Astrocyte (in vitro differentiated cells and primary cell): ENCODE results near the gene GJB3. TPM values are rescaled to one million over a fixed set of nuclear protein-coding genes. Genes with fewer than 3 reads are reported as not detected.

Source experiments
- DNase-seq: peaks from one replicate; pipeline ENCODE4 v3.0.0-alpha.2; 2010; ENCODE audit warnings: low read depth
- FAIRE-seq: peaks from 2 replicates; lab custom pipeline; 2011; peaks lifted over from hg19 to GRCh38; lab: Jason Lieb, UNC
- H2AFZ ChIP-seq: 2 replicates; pipeline ENCODE4 v1.6.0; 2012; ENCODE audit warnings: low read depth, low read length, inconsistent platforms
- H3K27ac ChIP-seq: 2 replicates; pipeline ENCODE4 v1.5.1; 2011; ENCODE audit warnings: low read depth, low read length, inconsistent platforms
- H3K27me3 ChIP-seq: 2 replicates; pipeline ENCODE4 v1.6.0; 2011; ENCODE audit warnings: low read length, inconsistent platforms; ENCODE audit not compliant: insufficient read depth
- H3K36me3 ChIP-seq: 2 replicates; pipeline ENCODE4 v1.5.1; 2011; ENCODE audit warnings: low read length, inconsistent platforms; ENCODE audit not compliant: insufficient read depth
- H3K4me1 ChIP-seq: 2 replicates; pipeline ENCODE4 v1.5.1; 2011; ENCODE audit warnings: low read length, inconsistent platforms; ENCODE audit not compliant: insufficient read depth
- H3K4me2 ChIP-seq: 2 replicates; pipeline ENCODE4 v1.6.0; 2012; ENCODE audit warnings: low read length, inconsistent platforms
- H3K4me3 ChIP-seq: 2 replicates; pipeline ENCODE4 v1.5.1; 2011; ENCODE audit warnings: low read depth, mild to moderate bottlenecking, low read length, inconsistent platforms; ENCODE audit not compliant: insufficient read depth
- H3K79me2 ChIP-seq: 2 replicates; pipeline ENCODE4 v1.6.0; 2012; ENCODE audit warnings: mild to moderate bottlenecking, low read length, inconsistent platforms; ENCODE audit not compliant: insufficient read depth
- H3K9ac ChIP-seq: 2 replicates; pipeline ENCODE4 v1.6.0; 2012; ENCODE audit warnings: mild to moderate bottlenecking, low read length, inconsistent platforms
- H3K9me3 ChIP-seq: 2 replicates; pipeline ENCODE4 v1.5.1; 2012; ENCODE audit warnings: low read depth, mild to moderate bottlenecking, low read length, inconsistent platforms; ENCODE audit not compliant: insufficient read depth
- H4K20me1 ChIP-seq: 2 replicates; pipeline ENCODE4 v1.6.0; 2012; ENCODE audit warnings: low read length, inconsistent platforms; ENCODE audit not compliant: insufficient read depth
- H3K27ac Mint-ChIP-seq: one replicate; pipeline ENCODE4 v1.8.0; 2021; ENCODE audit warnings: mild to moderate bottlenecking, mixed read lengths; ENCODE audit not compliant: unreplicated experiment
- H3K27me3 Mint-ChIP-seq: one replicate; pipeline ENCODE4 v1.8.0; 2021; ENCODE audit warnings: low read depth, mixed read lengths; ENCODE audit not compliant: unreplicated experiment
- H3K36me3 Mint-ChIP-seq: one replicate; pipeline ENCODE4 v1.8.0; 2021; ENCODE audit warnings: low read depth, mixed read lengths; ENCODE audit not compliant: unreplicated experiment
- H3K4me1 Mint-ChIP-seq: one replicate; pipeline ENCODE4 v1.8.0; 2021; ENCODE audit warnings: low read depth, mixed read lengths; ENCODE audit not compliant: unreplicated experiment
- H3K4me3 Mint-ChIP-seq: one replicate; pipeline ENCODE4 v1.8.0; 2021; ENCODE audit warnings: mild to moderate bottlenecking, moderate library complexity, mixed read lengths; ENCODE audit not compliant: unreplicated experiment
- H3K9me3 Mint-ChIP-seq: one replicate; pipeline ENCODE4 v1.8.0; 2021; ENCODE audit warnings: mild to moderate bottlenecking, mixed read lengths; ENCODE audit not compliant: unreplicated experiment
- CTCF ChIP-seq: IDR thresholded peaks from 2 replicates; pipeline ENCODE4 v1.5.1; 2011; ENCODE audit warnings: low read depth, mild to moderate bottlenecking, inconsistent platforms, low read length, moderate library complexity; ENCODE audit not compliant: insufficient read depth
- EZH2 ChIP-seq: IDR thresholded peaks from 2 replicates; pipeline ENCODE4 v1.6.1; 2012; ENCODE audit warnings: mild to moderate bottlenecking, low read length, inconsistent platforms; ENCODE audit not compliant: insufficient read depth
- total RNA-seq: library from RNA; stranded (reverse); gene quantifications from 2 replicates; pipeline ENCODE4 v1.2.1, GENCODE V29; 2021

GJB3 gene
- total RNA-seq, 1 donor from 2014 or later: 0.32 TPM

DNA sequence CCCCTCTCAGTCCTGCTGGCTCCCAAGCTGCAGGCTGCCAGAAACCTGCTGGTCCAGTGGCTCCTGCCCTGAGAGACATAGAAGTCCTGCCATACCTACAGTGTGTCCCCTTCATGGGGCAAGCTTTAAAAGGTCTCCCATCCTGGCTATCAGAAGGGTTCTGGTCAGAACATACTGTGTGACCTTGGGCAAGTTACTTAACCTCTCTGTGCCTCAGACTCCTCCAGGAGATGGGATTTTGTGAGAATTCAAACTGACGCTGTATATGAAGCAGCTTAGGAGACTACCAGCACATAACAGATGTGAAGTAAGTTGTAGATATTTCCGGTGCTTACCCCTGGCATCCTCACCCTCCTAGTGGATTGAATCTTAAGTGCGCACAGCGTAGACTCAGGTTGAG, 34.9 kb upstream of the GJB3 start:
- H3K4me3 ChIP-seq: no peak overlapping the region
- Mint-ChIP-seq H3K4me1 (peaks cover 2% of the 10 kb centered on the region), H3K27me3 (peaks cover 56% of the 10 kb centered on the region), H3K27ac (no peak overlapping the region), H3K4me3 (no peak overlapping the region), H3K36me3 (no peaks in the 10 kb centered on the region), H3K9me3 (peaks cover 5% of the 10 kb centered on the region)
- H3K27me3 ChIP-seq: peaks cover 2% of the 10 kb centered on the region
- TF ChIP-seq CTCF (no peak), EZH2 (no peak)
- H3K36me3 ChIP-seq: no peaks in the 10 kb centered on the region
- no peaks in the 10 kb centered on the region for H3K79me2 ChIP-seq
- no peak overlapping the region for H3K9ac ChIP-seq
- no peaks in the 10 kb centered on the region for H3K9me3 ChIP-seq
- no peak overlapping the region for H3K4me2 ChIP-seq
- H3K27ac ChIP-seq: no peak overlapping the region
- no peak for FAIRE-seq
- H4K20me1 ChIP-seq: peaks cover 3% of the 10 kb centered on the region
- no peak for DNase-seq
- no peak overlapping the region for H2AFZ ChIP-seq
- H3K4me1 ChIP-seq: no peaks in the 10 kb centered on the region

DNA sequence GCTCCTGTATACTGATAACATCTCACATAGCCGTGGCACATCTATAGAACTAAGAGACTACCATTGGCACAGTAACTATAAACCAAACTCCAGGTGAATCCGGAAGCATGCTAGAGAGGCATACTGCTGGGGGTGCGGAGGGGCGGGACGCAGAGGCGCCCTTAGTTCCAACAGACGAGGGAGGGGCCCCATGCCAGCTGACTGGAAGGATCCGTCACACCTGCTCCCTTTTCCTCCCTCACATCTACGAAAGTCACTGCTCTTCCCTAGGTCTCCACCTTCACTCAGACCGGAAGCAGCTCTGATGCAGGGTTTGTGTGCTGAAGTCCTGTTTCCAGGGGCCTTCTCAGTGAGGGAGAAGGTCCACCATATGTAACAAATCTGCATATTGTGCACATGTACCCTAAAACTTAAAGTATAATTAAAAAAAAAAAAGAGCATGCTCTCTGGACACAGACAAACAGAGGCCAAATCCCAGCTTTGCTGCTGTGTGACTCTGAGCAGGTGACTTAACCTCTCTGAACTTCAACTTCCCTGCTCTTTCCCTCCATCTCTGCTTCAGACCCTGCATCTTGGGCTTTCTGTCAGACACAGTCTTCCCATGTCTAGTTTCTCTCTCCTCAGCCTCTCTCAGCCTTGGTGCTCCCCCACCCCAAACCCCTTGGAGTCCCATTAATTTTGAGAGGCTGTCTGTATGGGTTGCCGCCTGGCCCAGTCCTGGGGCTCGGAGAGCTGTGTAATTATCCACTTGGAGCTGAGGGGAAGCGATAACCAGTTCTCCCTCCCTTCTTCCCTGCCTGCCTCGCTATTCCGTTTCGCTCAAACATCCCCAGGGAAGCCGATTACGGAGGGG, 34.0 kb upstream of the GJB3 start:
- H3K9me3 ChIP-seq: no peaks in the 10 kb centered on the region
- peaks cover 2% of the 10 kb centered on the region for H3K27me3 ChIP-seq
- no peaks in the 10 kb centered on the region for H3K36me3 ChIP-seq
- H3K27ac ChIP-seq: no peak overlapping the region
- DNase-seq (no peak), FAIRE-seq (no peak)
- no peaks in the 10 kb centered on the region for H3K4me1 ChIP-seq
- no peak overlapping the region for H3K4me3 Mint-ChIP-seq
- H2AFZ ChIP-seq: no peak overlapping the region
- H3K79me2 ChIP-seq: no peaks in the 10 kb centered on the region
- no peak overlapping the region for H3K4me2 ChIP-seq
- no peak overlapping the region for H3K27ac Mint-ChIP-seq
- TF ChIP-seq CTCF (no peak), EZH2 (no peak)
- no peaks in the 10 kb centered on the region for H3K36me3 Mint-ChIP-seq
- no peak overlapping the region for H3K9ac ChIP-seq
- peaks cover 2% of the 10 kb centered on the region for H3K4me1 Mint-ChIP-seq
- peaks cover 3% of the 10 kb centered on the region for H4K20me1 ChIP-seq
- H3K9me3 Mint-ChIP-seq: peaks cover 5% of the 10 kb centered on the region
- no peak overlapping the region for H3K4me3 ChIP-seq
- peaks cover 55% of the 10 kb centered on the region for H3K27me3 Mint-ChIP-seq

GRCh38 chr1:34747638-34747941, 33.4 kb upstream of the GJB3 start:
- no peak for FAIRE-seq
- H2AFZ ChIP-seq: no peak overlapping the region
- H4K20me1 ChIP-seq: no peaks in the 10 kb centered on the region
- no peak for TF ChIP-seq EZH2
- TF ChIP-seq CTCF: no peak
- Mint-ChIP-seq H3K36me3 (no peaks in the 10 kb centered on the region), H3K4me1 (peaks cover 2% of the 10 kb centered on the region), H3K4me3 (no peak overlapping the region), H3K27me3 (peaks cover 49% of the 10 kb centered on the region), H3K9me3 (peaks cover 5% of the 10 kb centered on the region), H3K27ac (no peak overlapping the region)
- H3K79me2 ChIP-seq: no peaks in the 10 kb centered on the region
- H3K27me3 ChIP-seq: peaks cover 2% of the 10 kb centered on the region
- no peak for DNase-seq
- H3K9me3 ChIP-seq: no peaks in the 10 kb centered on the region
- H3K4me3 ChIP-seq: no peak overlapping the region
- no peaks in the 10 kb centered on the region for H3K4me1 ChIP-seq
- H3K9ac ChIP-seq: no peak overlapping the region
- no peak overlapping the region for H3K4me2 ChIP-seq
- H3K36me3 ChIP-seq: no peaks in the 10 kb centered on the region
- no peak overlapping the region for H3K27ac ChIP-seq
